ENCODE data around the gene E4F1.

Gene E4F1

GRCh38 chr16:2270588-2271470 is 47.4 kb downstream of the E4F1 start:
- H3K4me3 ChIP-seq (ENCODE audit: low read depth, low read length) = no peak overlapping the region
- TF ChIP-seq CTCF (IDR thresholded peaks at IDR 0.05; ENCODE audit: insufficient read depth, low read depth, low read length, missing control alignments) = no peak
- DNase-seq (ENCODE audit: low read depth) = no peak

DNA sequence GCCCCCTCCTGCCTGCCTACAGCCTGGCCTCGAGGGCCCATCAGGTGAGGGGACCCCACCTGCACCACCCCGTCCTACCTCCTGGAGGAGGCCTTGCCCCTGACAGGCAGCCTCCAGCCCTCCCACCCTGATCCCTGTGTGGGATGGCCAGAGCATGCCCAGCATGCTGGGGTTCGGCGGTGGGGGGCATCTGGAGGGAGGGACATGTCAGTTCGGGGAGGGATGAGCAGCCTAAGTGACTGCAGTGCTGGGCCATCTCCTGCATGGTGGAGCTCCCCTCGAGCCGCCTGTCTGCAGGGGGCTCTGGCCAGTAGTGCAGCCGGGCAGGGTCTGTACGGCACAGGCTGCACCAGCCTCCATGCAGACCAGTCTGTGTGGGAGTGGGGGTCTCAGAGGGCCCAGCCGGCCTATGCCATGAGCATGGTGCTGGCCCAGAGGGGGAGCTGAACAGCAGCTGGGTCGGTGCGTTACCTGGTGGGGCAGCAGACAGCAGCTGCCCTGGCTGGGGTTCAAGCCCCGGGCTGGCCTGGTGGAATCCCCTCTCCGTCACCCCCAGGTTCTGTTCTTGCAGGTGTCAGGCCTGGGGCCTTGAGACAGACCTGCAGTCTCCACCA is 48.6 kb downstream of the E4F1 start:
- TF ChIP-seq CTCF (IDR thresholded peaks at IDR 0.05; ENCODE audit: insufficient read depth, low read depth, low read length, missing control alignments) = no peak
- no peak for DNase-seq (ENCODE audit: low read depth)
- no peak overlapping the region for H3K4me3 ChIP-seq (ENCODE audit: low read depth, low read length)

- no peak overlapping the region for H3K4me3 ChIP-seq (ENCODE audit: low read depth, low read length)
- no peak for TF ChIP-seq CTCF (IDR thresholded peaks at IDR 0.05; ENCODE audit: insufficient read depth, low read depth, low read length, missing control alignments)
- DNase-seq (ENCODE audit: low read depth) = no peak
These were observed 50.1 kb downstream of the E4F1 start for GRCh38 chr16:2273484-2273883.

DNA sequence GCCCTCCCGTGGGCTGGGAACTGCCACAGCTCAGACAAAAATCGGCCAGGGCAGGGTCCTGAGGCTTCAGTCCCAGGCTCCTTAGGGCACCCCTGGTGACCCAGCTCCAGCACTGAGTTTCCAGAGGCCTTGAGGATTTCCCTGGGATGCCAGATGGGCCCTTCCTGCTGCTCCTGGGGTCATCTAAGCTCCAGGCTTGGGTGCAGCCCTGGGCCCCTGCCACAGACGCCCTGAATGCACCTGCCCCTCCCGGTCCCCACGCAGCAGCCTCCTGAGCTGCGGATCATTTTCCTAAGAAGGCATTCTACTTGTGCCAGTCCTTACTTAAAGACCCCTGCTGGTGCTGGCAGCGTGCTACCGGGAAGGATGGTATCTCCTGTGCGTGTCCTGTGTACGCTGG is 50.5 kb downstream of the E4F1 start:
- TF ChIP-seq CTCF (IDR thresholded peaks at IDR 0.05; ENCODE audit: insufficient read depth, low read depth, low read length, missing control alignments) = no peak
- no peak for DNase-seq (ENCODE audit: low read depth)
- no peak overlapping the region for H3K4me3 ChIP-seq (ENCODE audit: low read depth, low read length)

GRCh38 chr16:2275476-2276367 is 52.3 kb downstream of the E4F1 start:
- no peak for DNase-seq (ENCODE audit: low read depth)
- no peak for TF ChIP-seq CTCF (IDR thresholded peaks at IDR 0.05; ENCODE audit: insufficient read depth, low read depth, low read length, missing control alignments)
- no peak overlapping the region for H3K4me3 ChIP-seq (ENCODE audit: low read depth, low read length)

DNA sequence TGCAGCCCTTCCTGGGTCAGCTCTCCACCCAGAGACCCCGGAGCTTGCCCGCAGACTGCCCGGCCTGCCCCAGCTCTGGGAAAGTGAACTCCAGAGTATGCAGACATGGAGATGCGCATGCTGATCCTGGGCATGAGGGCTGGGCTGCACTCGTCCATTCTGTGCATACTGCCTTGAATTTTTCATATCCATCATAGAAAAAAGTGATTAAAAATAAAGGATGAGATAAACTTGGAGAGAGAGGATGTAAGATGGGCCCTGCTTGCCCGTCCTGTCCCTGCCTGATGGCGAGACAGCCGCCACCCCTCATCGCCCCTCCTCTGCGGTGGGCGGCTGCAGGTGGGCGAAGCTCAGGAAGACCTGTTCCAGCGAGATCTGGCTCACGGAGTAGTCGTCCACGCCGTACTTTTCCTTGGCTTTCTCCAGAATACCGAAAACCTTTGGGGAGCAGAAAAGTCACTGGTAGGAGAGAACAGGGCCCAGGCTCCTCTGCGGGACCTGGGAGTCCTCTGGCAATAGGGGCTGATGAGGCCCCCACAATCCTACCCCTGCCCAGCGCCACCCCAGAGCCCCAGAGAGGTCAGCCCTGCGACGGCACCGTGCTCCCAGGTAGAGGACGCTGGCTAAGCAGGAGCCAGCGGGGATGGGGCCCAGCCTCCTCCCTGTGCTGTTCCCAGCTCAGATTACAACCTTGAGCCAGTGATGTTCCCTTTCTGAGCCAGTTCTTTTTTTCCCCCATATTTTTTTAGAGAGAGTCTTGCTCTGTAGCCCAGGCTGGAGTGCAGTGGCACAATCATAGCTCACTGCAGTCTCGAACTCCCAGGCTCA is 53.2 kb downstream of the E4F1 start:
- DNase-seq (ENCODE audit: low read depth) = no peak
- no peak for TF ChIP-seq CTCF (IDR thresholded peaks at IDR 0.05; ENCODE audit: insufficient read depth, low read depth, low read length, missing control alignments)
- no peak overlapping the region for H3K4me3 ChIP-seq (ENCODE audit: low read depth, low read length)
